Neural cell (in vitro differentiated cells): ENCODE results near the gene RASGEF1C. TPM values are rescaled to one million over a fixed set of nuclear protein-coding genes. Genes with fewer than 3 reads are reported as not detected.

Experiments
- H2AFZ ChIP-seq: fragments of 200-600, 300-800 bp; sonication (generic), shearing (Covaris generic); 2 replicates; pipeline ENCODE4 v1.6.0; 2014; ENCODE audit warnings: low read depth, mild to moderate bottlenecking, antibody characterized with exemption, low read length, moderate library complexity
- H3F3A ChIP-seq: fragments of 200-600 bp; shearing (Covaris generic); 2 replicates; pipeline ENCODE4 v1.6.1; 2016; ENCODE audit warnings: mild to moderate bottlenecking, moderate library complexity, mixed read lengths, antibody characterized with exemption, low read length; ENCODE audit not compliant: insufficient read depth, poor library complexity, severe bottlenecking
- H3K27ac ChIP-seq: fragments of 200-600, 300-800 bp; sonication (generic), shearing (Covaris generic); 2 replicates; pipeline ENCODE4 v1.5.1; 2014; ENCODE audit warnings: mild to moderate bottlenecking, low read length, moderate library complexity
- H3K27me3 ChIP-seq: fragments of 300-800, 200-600 bp; sonication (generic), shearing (Covaris generic); 2 replicates; pipeline ENCODE4 v1.6.0; 2014; ENCODE audit warnings: mild to moderate bottlenecking, low read depth, low read length, moderate library complexity; ENCODE audit not compliant: insufficient read depth
- H3K36me3 ChIP-seq: fragments of 300-800, 200-600 bp; sonication (generic), shearing (Covaris generic); 2 replicates; pipeline ENCODE4 v1.5.1; 2014; ENCODE audit warnings: mild to moderate bottlenecking, antibody characterized with exemption, low read length, moderate library complexity; ENCODE audit not compliant: insufficient read depth
- H3K4me2 ChIP-seq: fragments of 300-800, 200-600 bp; sonication (generic), shearing (Covaris generic); 2 replicates; pipeline ENCODE4 v1.6.0; 2014; ENCODE audit warnings: mild to moderate bottlenecking, low read length
- H3K4me3 ChIP-seq: fragments of 300-800, 200-600 bp; sonication (generic), shearing (Covaris generic); 2 replicates; pipeline ENCODE4 v1.5.1; 2014; ENCODE audit warnings: mild to moderate bottlenecking, low read length, moderate library complexity
- H3K79me2 ChIP-seq: fragments of 200-600 bp; shearing (Covaris generic); replicated peaks from 2 replicates; pipeline ENCODE4 v1.6.0; 2014; ENCODE audit warnings: mild to moderate bottlenecking, low read length, moderate library complexity; ENCODE audit not compliant: insufficient read depth
- H3K9ac ChIP-seq: fragments of 300-800, 200-600 bp; sonication (generic), shearing (Covaris generic); 2 replicates; pipeline ENCODE4 v1.6.1; 2016; ENCODE audit warnings: mild to moderate bottlenecking, low read length, mixed read lengths
- H3K9me2 ChIP-seq: fragments of 200-600 bp; shearing (Covaris generic); 2 replicates; pipeline ENCODE4 v1.6.1; 2016; ENCODE audit warnings: mild to moderate bottlenecking, low read length, mixed read lengths; ENCODE audit not compliant: insufficient read depth
- H3K9me3 ChIP-seq: fragments of 200-600, 300-800 bp; sonication (generic), shearing (Covaris generic); 2 replicates; pipeline ENCODE4 v1.6.1; 2016; ENCODE audit warnings: mild to moderate bottlenecking, mixed run types, low read length, moderate library complexity, mixed read lengths
- H4K20me1 ChIP-seq: fragments of 200-600 bp; shearing (Covaris generic); 2 replicates; pipeline ENCODE4 v1.6.1; 2016; ENCODE audit warnings: mild to moderate bottlenecking, mixed run types; ENCODE audit not compliant: insufficient read depth
- EP300 ChIP-seq: fragments of 450-650 bp; conservative IDR thresholded peaks from 2 replicates; pipeline ENCODE4 v1.6.1; 2014; ENCODE audit warnings: antibody characterized with exemption, mild to moderate bottlenecking, moderate library complexity; ENCODE audit not compliant: poor library complexity, severe bottlenecking
- EZH2 ChIP-seq: fragments of 200-600, 300-800 bp; shearing (Covaris generic), sonication (generic); IDR thresholded peaks from 2 replicates; pipeline ENCODE4 v1.6.1; 2014; ENCODE audit warnings: antibody characterized with exemption, low read length, borderline replicate concordance, mild to moderate bottlenecking; ENCODE audit not compliant: insufficient read depth, poor library complexity, severe bottlenecking
- MXI1 ChIP-seq: fragments of 450-650 bp; conservative IDR thresholded peaks from 2 replicates; pipeline ENCODE4 v1.6.1; 2014; ENCODE audit warnings: antibody characterized with exemption, mild to moderate bottlenecking; ENCODE audit not compliant: poor library complexity, severe bottlenecking
- POLR2AphosphoS5 ChIP-seq: IDR thresholded peaks from 2 replicates; pipeline ENCODE4 v1.6.1; 2012
- RAD21 ChIP-seq: fragments of 450-650 bp; conservative IDR thresholded peaks from 2 replicates; pipeline ENCODE4 v1.6.1; 2014; ENCODE audit warnings: antibody characterized with exemption, mild to moderate bottlenecking, moderate library complexity
- SMC3 ChIP-seq: fragments of 450-650 bp; conservative IDR thresholded peaks from 2 replicates; pipeline ENCODE4 v1.6.1; 2014; ENCODE audit warnings: antibody characterized with exemption, mild to moderate bottlenecking, moderate library complexity; ENCODE audit not compliant: poor library complexity
- TAF1 ChIP-seq: IDR thresholded peaks from 2 replicates; pipeline ENCODE4 v1.6.1; 2012; ENCODE audit warnings: low read depth
- polyA plus RNA-seq: library from polyadenylated mRNA; depleted of rRNA; stranded (reverse); fragments of >200 nt; gene quantifications from 2 replicates; pipeline ENCODE4 v1.2.3, GENCODE V29; 2014
- TF ChIP-seq, protein P1 (sequence below): IDR thresholded peaks from 2 replicates; pipeline ENCODE4 v1.6.1; 2012; ENCODE audit warnings: borderline replicate concordance
- TF ChIP-seq, protein P2 (sequence below): fragments of 450-650 bp; IDR thresholded peaks from 2 replicates; pipeline ENCODE4 v1.5.1; 2014; ENCODE audit warnings: antibody characterized with exemption, mild to moderate bottlenecking, moderate library complexity; ENCODE audit not compliant: poor library complexity, severe bottlenecking

Gene RASGEF1C
- polyA plus RNA-seq, 1 donor from 2014 or later = 5.3 TPM

DNA sequence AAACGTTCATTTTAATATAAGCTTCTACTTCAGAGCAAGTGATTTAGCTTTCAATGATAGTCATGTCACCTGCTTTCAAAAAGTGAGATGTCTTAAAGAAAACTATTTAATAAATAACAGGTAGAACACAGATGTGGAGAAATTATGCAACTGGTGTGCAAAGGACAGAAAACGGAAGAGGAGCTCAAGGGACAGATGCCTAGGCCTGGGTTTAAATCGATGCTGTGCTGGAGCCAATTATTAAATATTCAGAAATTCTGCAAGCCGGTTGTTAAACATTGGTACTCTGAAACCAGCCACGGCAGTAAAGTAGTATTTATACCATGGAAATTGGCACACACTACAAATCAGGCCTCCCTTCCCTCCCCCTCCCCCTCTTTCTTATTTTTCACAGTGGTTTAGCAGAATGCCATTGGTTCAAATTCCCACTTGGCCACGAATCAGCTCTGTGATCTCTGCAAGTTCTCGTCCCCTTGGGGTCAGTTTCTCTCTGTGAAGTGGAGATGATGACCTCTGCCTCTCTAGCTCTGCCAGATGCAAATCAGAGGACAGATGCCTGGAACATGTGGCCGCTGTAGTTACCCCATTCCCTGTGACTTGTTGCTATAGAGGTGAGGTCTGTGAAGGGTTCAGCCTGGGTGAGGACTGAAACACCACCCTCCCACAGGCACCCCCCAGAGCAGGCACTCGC is 131.3 kb downstream of the RASGEF1C start:
- no peak overlapping the region for H3K4me2 ChIP-seq
- no peaks in the 10 kb centered on the region for H3K9me2 ChIP-seq
- no peak overlapping the region for H3K4me3 ChIP-seq
- H3K9me3 ChIP-seq = no peaks in the 10 kb centered on the region
- no peaks in the 10 kb centered on the region for H3K79me2 ChIP-seq
- H3K9ac ChIP-seq = no peak overlapping the region
- H4K20me1 ChIP-seq = no peaks in the 10 kb centered on the region
- no peaks in the 10 kb centered on the region for H3K36me3 ChIP-seq
- no peaks in the 10 kb centered on the region for H3F3A ChIP-seq
- H3K27ac ChIP-seq = no peak overlapping the region
- no peak for TF ChIP-seq EP300
- H2AFZ ChIP-seq = no peak overlapping the region
- no peaks in the 10 kb centered on the region for H3K27me3 ChIP-seq

DNA sequence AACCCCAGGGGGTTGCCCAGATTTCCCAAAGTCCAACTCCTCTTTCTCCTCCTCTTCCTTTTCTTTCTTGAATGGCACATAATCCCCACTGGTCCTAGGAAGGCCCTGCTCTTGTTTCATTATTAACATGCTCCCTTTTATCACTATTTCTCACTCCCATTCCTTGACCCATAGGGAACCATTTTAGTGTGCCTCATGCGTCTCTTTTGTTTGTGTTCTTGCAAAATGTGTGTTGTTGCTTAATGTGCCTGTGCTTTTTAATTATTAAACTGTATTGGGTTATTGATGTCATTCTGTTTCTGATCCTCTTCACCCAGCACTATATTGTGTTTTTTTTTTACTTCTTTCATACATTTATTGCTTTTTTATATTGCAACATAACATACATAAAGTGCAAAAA is 133.3 kb downstream of the RASGEF1C start:
- Histone ChIP-seq H2AFZ (no peak overlapping the region), H3K9ac (no peak overlapping the region)
- TF ChIP-seq RAD21 (no peak), EP300 (no peak), MXI1 (no peak), SMC3 (no peak), TAF1 (no peak), EZH2 (no peak), POLR2AphosphoS5 (no peak)
- TF ChIP-seq, protein P1, sequence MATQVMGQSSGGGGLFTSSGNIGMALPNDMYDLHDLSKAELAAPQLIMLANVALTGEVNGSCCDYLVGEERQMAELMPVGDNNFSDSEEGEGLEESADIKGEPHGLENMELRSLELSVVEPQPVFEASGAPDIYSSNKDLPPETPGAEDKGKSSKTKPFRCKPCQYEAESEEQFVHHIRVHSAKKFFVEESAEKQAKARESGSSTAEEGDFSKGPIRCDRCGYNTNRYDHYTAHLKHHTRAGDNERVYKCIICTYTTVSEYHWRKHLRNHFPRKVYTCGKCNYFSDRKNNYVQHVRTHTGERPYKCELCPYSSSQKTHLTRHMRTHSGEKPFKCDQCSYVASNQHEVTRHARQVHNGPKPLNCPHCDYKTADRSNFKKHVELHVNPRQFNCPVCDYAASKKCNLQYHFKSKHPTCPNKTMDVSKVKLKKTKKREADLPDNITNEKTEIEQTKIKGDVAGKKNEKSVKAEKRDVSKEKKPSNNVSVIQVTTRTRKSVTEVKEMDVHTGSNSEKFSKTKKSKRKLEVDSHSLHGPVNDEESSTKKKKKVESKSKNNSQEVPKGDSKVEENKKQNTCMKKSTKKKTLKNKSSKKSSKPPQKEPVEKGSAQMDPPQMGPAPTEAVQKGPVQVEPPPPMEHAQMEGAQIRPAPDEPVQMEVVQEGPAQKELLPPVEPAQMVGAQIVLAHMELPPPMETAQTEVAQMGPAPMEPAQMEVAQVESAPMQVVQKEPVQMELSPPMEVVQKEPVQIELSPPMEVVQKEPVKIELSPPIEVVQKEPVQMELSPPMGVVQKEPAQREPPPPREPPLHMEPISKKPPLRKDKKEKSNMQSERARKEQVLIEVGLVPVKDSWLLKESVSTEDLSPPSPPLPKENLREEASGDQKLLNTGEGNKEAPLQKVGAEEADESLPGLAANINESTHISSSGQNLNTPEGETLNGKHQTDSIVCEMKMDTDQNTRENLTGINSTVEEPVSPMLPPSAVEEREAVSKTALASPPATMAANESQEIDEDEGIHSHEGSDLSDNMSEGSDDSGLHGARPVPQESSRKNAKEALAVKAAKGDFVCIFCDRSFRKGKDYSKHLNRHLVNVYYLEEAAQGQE = no peak
- TF ChIP-seq, protein P2, sequence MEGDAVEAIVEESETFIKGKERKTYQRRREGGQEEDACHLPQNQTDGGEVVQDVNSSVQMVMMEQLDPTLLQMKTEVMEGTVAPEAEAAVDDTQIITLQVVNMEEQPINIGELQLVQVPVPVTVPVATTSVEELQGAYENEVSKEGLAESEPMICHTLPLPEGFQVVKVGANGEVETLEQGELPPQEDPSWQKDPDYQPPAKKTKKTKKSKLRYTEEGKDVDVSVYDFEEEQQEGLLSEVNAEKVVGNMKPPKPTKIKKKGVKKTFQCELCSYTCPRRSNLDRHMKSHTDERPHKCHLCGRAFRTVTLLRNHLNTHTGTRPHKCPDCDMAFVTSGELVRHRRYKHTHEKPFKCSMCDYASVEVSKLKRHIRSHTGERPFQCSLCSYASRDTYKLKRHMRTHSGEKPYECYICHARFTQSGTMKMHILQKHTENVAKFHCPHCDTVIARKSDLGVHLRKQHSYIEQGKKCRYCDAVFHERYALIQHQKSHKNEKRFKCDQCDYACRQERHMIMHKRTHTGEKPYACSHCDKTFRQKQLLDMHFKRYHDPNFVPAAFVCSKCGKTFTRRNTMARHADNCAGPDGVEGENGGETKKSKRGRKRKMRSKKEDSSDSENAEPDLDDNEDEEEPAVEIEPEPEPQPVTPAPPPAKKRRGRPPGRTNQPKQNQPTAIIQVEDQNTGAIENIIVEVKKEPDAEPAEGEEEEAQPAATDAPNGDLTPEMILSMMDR = no peak

DNA sequence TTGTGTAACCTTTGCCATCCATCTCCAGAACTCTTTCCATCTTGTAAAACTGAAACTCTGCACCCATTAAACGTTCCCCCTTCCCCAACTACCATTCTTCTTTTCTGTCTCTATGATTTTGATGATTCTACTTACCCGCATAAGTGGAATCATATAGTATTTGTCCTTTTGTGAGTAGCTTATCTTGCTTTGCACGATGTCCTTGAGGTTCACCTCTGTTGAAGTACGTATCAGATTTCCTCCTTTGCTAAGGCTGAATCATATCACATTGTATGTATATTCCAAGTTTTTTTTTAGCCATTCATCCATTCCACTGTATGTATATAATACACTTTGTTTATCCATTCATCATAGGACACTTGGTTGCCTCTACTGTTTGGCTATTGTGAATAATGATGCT is 134.5 kb downstream of the RASGEF1C start:
- H3K9me2 ChIP-seq = no peaks in the 10 kb centered on the region
- no peak for TF ChIP-seq POLR2AphosphoS5
- TF ChIP-seq RAD21 = no peak
- no peak for TF ChIP-seq EP300
- no peak for TF ChIP-seq TAF1
- H3K9me3 ChIP-seq = no peaks in the 10 kb centered on the region
- no peak overlapping the region for H3K4me3 ChIP-seq
- no peak overlapping the region for H3K9ac ChIP-seq
- no peak overlapping the region for H3K4me2 ChIP-seq
- no peaks in the 10 kb centered on the region for H3F3A ChIP-seq
- peaks cover 7% of the 10 kb centered on the region for H4K20me1 ChIP-seq
- no peak overlapping the region for H3K27ac ChIP-seq
- no peak overlapping the region for H2AFZ ChIP-seq
- no peaks in the 10 kb centered on the region for H3K36me3 ChIP-seq
- peaks cover 17% of the 10 kb centered on the region for H3K79me2 ChIP-seq
- no peaks in the 10 kb centered on the region for H3K27me3 ChIP-seq

More for the DNA sequence above, 133.3 kb downstream of the RASGEF1C start:
- Histone ChIP-seq H3K27me3 (no peaks in the 10 kb centered on the region), H3K4me3 (no peak overlapping the region), H3K27ac (no peak overlapping the region), H3K4me2 (no peak overlapping the region), H3K36me3 (no peaks in the 10 kb centered on the region), H4K20me1 (no peaks in the 10 kb centered on the region), H3F3A (no peaks in the 10 kb centered on the region), H3K9me3 (no peaks in the 10 kb centered on the region), H3K9me2 (no peaks in the 10 kb centered on the region), H3K79me2 (peaks cover 5% of the 10 kb centered on the region)
